MM.1S (cell line): ENCODE results near the gene FYB1.

ENCODE experiments used
- EZH2 ChIP-seq: fragments of 300-600 bp; sonication (generic); optimal IDR thresholded peaks from 2 replicates; pipeline ENCODE3; 2017; ENCODE audit warnings: low read depth, mild to moderate bottlenecking, antibody characterized with exemption, low read length, mixed read lengths
- TF ChIP-seq, protein P1 (sequence below): fragments of 300-600 bp; sonication (generic); IDR thresholded peaks from 2 replicates; pipeline ENCODE4 v1.5.1; 2016; ENCODE audit warnings: antibody characterized with exemption, low read length, mixed read lengths

DNA sequence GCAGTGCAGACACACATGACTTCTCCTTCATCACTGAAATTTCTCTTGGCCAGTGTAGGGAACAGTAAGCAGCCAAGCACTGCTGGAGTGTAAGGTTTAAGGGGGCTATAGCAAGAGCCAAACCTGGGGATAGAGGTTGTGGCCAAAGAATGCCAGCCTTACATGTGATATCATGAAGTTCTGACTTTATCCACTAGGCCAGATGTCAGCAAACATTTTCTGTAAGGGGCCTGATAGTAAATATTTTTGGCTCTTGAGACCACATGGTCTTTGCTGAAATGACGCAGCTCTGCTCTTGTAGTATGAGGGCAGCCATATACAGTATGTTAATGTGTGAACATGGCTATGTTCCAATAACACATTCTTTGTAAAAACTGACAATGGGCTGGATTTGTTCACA is 29.7 kb upstream of the FYB1 start:
- TF ChIP-seq, protein P1, sequence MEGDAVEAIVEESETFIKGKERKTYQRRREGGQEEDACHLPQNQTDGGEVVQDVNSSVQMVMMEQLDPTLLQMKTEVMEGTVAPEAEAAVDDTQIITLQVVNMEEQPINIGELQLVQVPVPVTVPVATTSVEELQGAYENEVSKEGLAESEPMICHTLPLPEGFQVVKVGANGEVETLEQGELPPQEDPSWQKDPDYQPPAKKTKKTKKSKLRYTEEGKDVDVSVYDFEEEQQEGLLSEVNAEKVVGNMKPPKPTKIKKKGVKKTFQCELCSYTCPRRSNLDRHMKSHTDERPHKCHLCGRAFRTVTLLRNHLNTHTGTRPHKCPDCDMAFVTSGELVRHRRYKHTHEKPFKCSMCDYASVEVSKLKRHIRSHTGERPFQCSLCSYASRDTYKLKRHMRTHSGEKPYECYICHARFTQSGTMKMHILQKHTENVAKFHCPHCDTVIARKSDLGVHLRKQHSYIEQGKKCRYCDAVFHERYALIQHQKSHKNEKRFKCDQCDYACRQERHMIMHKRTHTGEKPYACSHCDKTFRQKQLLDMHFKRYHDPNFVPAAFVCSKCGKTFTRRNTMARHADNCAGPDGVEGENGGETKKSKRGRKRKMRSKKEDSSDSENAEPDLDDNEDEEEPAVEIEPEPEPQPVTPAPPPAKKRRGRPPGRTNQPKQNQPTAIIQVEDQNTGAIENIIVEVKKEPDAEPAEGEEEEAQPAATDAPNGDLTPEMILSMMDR: no peak
- TF ChIP-seq EZH2: no peak
